Islet of Langerhans (tissue), 1 donor: ENCODE measurements around the gene SCN11A.
"Not testable (repeated sequence)": the region's sequence is repeated elsewhere in the genome, so short reads cannot be mapped to it uniquely, and the experiment has no call there.

Source experiments
- FAIRE-seq: peaks from one replicate; lab custom pipeline; 2011; peaks lifted over from hg19 to GRCh38; lab: Jason Lieb, UNC

The SCN11A gene

GRCh38 chr3:39065197-39065596 is 13.5 kb upstream of the SCN11A start:
- FAIRE-seq = no peak

GRCh38 chr3:39064646-39065045 is 12.9 kb upstream of the SCN11A start:
- no peak for FAIRE-seq

- FAIRE-seq = no peak
These were observed 11.4 kb upstream of the SCN11A start for GRCh38 chr3:39063143-39063542.

- no peak for FAIRE-seq
These were observed 10.4 kb upstream of the SCN11A start for GRCh38 chr3:39062180-39062579.

GRCh38 chr3:39061228-39061627 is 9.5 kb upstream of the SCN11A start:
- not testable (repeated sequence) for FAIRE-seq

- no peak for FAIRE-seq
These were observed 4.4 kb upstream of the SCN11A start for GRCh38 chr3:39056151-39056550.

- no peak for FAIRE-seq
These were observed 2.0 kb upstream of the SCN11A start for GRCh38 chr3:39053696-39054095.

- FAIRE-seq = no peak
These were observed 839 bp upstream of the SCN11A start for GRCh38 chr3:39052583-39052982.

- FAIRE-seq = no peak
These were observed 1.7 kb downstream of the SCN11A start for GRCh38 chr3:39050029-39050428.

- FAIRE-seq = no peak
These were observed 13.6 kb downstream of the SCN11A start for GRCh38 chr3:39038165-39038564.

GRCh38 chr3:39029556-39029955 is 22.2 kb downstream of the SCN11A start:
- no peak for FAIRE-seq

- no peak for FAIRE-seq
These were observed 23.2 kb downstream of the SCN11A start for GRCh38 chr3:39028546-39028945.

GRCh38 chr3:39025222-39025970 is 26.3 kb downstream of the SCN11A start:
- FAIRE-seq = no peak

GRCh38 chr3:39024497-39024896 is 27.2 kb downstream of the SCN11A start:
- no peak for FAIRE-seq

- no peak for FAIRE-seq
These were observed 29.5 kb downstream of the SCN11A start for GRCh38 chr3:39022286-39022630.

GRCh38 chr3:39021465-39022285 is 30.1 kb downstream of the SCN11A start:
- FAIRE-seq = no peak

GRCh38 chr3:39021029-39021428 is 30.7 kb downstream of the SCN11A start:
- FAIRE-seq = no peak

GRCh38 chr3:39019299-39019698 is 32.4 kb downstream of the SCN11A start:
- FAIRE-seq = no peak

GRCh38 chr3:39015418-39015817 is 36.3 kb downstream of the SCN11A start:
- no peak for FAIRE-seq

GRCh38 chr3:39013921-39014509 is 37.7 kb downstream of the SCN11A start:
- FAIRE-seq = no peak

- FAIRE-seq = no peak
These were observed 38.5 kb downstream of the SCN11A start for GRCh38 chr3:39013289-39013688.

GRCh38 chr3:39011191-39011736 is 40.5 kb downstream of the SCN11A start:
- FAIRE-seq = no peak

- FAIRE-seq = no peak
These were observed 46.4 kb downstream of the SCN11A start for GRCh38 chr3:39005295-39005694.
